ENCODE data around the gene NXNL1. TPM values are rescaled to one million over a fixed set of nuclear protein-coding genes. Genes with fewer than 3 reads are reported as not detected.

Gene NXNL1
- total and polyA plus RNA-seq, 2 of the 8 experiments (the other 6 are each of a cell fraction or from before 2014, with no cell fraction given): not detected

DNA sequence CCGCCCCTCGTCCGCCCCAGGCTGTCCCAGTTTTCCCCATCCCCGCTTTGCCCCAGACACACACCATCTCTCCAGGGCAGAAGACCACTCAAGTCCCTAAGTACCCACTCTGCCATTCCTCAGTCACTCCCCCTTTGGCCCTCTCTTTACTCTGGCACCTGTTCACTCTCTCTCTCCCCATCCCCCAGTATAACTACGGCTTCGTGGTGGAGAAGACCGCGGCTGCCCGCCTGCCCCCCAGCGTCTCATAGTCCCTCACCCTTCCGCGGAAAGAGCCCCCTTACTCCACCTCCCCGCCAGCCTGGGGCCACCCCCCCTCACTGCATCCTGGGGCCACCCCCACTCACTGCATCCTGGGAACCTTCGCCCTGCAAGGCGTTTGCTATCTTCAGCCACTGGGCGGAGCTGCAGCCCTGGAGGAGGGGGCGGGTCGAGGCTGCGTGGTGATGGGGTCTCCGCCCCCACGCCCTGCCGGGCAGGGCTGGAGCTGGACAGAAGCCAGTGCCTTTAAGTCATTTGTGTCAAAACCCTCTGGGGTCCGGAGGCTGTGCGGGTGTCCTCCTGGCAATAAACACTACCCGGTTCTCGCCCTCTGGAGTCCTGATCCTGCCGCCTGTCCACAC is 35.9 kb downstream of the NXNL1 start:
- Histone ChIP-seq H4K8ac (ENCODE audit: extremely low read depth, insufficient read depth, low read length) (peak overlapping the region; percentile 83; the same call in 1 of the 2 replicates), H3K14ac (ENCODE audit: insufficient read length) (no peak overlapping the region), H2BK20ac (ENCODE audit: low read length) (no peak overlapping the region), H3K56ac (replicated peaks; ENCODE audit: insufficient read length, low read depth, low read length) (no peak overlapping the region), H4K91ac (replicated peaks; ENCODE audit: insufficient read length, low read length) (peak overlapping the region; percentile 2), H2AK5ac (ENCODE audit: low read depth, low read length) (no peak overlapping the region), H2AFZ (ENCODE audit: low read length) (no peak overlapping the region; the same call in 1 of the 2 replicates), H3K4me2 (ENCODE audit: insufficient read depth in 1 of 2, low read depth in 2 of 2, low read length in 2 of 2) (peak overlapping the region; percentile 5 to 70), H3K4me3 (ENCODE audit: extremely low read depth in 1 of 4, insufficient read depth in 2 of 4, low read depth in 3 of 4, low read length in 4 of 4) (peak overlapping the region; percentile 9 to 63 (median 34); a peak in 5 of 8 replicates), H3K79me2 (ENCODE audit: control insufficient read depth in 1 of 2, insufficient read depth in 2 of 2, low read length in 2 of 2) (no peaks in the 10 kb centered on the region), H3K18ac (ENCODE audit: extremely low read depth, low read length) (no peak overlapping the region; the same call in none of the 2 replicates), H3K27me3 (replicated peaks in 1 of 4; ENCODE audit: control insufficient read depth in 3 of 4, extremely low read depth in 1 of 4, insufficient read depth in 3 of 4, low read length in 3 of 4) (no peaks in the 10 kb centered on the region; a peak in 2 of 7 replicates), H3K23me2 (ENCODE audit: low read depth, low read length) (peaks cover 9% of the 10 kb centered on the region), H4K20me1 (replicated peaks in 1 of 2; ENCODE audit: control insufficient read depth in 1 of 2, insufficient read depth in 2 of 2, low read length in 2 of 2) (peaks cover 0 to 4% of the 10 kb centered on the region in 2 experiments), H3K23ac (ENCODE audit: insufficient read length) (no peak overlapping the region), H2BK15ac (ENCODE audit: low read length) (no peak overlapping the region), H3K9ac (replicated peaks in 1 of 4; ENCODE audit: extremely low read depth in 1 of 4, low read depth in 3 of 4, low read length in 3 of 4) (no peak overlapping the region), H3K4me1 (replicated peaks in 1 of 4; ENCODE audit: control insufficient read depth in 3 of 4, insufficient read depth in 4 of 4, low read length in 3 of 4) (peaks cover 0 to 12% (median 6%) of the 10 kb centered on the region in 4 experiments; a peak in 6 of 7 replicates), H3K4ac (replicated peaks; ENCODE audit: insufficient read length, low read depth, low read length) (no peak overlapping the region), H3K27ac (ENCODE audit: low read depth, low read length) (no peak overlapping the region), H3K36me3 (ENCODE audit: control insufficient read depth in 2 of 4, insufficient read depth in 4 of 4, low read length in 3 of 4) (no peaks in the 10 kb centered on the region), H2BK5ac (ENCODE audit: low read depth, low read length) (0 out of 2 replicates have a peak overlapping the region, but pooled peaks have one; percentile 66), H2BK12ac (ENCODE audit: low read depth, low read length) (peak overlapping the region; percentile 23; the same call in 1 of the 2 replicates), H3K9me3 (ENCODE audit: insufficient read depth in 2 of 2, low read depth in 1 of 2, low read length in 1 of 2) (no peaks in the 10 kb centered on the region), H3K79me1 (ENCODE audit: low read depth, low read length) (no peaks in the 10 kb centered on the region), H2BK120ac (replicated peaks; ENCODE audit: low read depth, low read length) (no peak overlapping the region), H4K5ac (ENCODE audit: insufficient read length, low read depth, low read length) (no peak overlapping the region)
- FAIRE-seq (peak; percentile 87), DNase-seq (ENCODE audit: low read depth in 1 of 2, low spot score in 2 of 2) (peak in 1 of 2 experiments; percentile 91)
- ChIA-PET CTCF (ENCODE audit: partially characterized antibody) (interaction anchor here (0.6 to 2.7 kb wide), 9 partner anchors 8 to 89 kb away, joined by 3 to 16 read pairs (median 3); partner anchors contain the start of gene CCDC194), POLR2A (ENCODE audit: partially characterized antibody) (interaction anchor here (0.6 to 1.4 kb wide), 6 partner anchors 9 to 192 kb away, joined by 3 to 5 read pairs (median 4); no protein-coding TSS in a partner anchor)
- 21% methylated on average over 23 of the region's 27 CpGs; no CpG with 5 or more reads in 1 of the 2 experiments for WGBS, 2 experiments (ENCODE audit: extremely low coverage in 1 of 2, insufficient coverage in 1 of 2, insufficient read length in 1 of 2, insufficient replicate concordance in 2 of 2, low coverage in 1 of 2, low lambda C conversion rate in 2 of 2, missing lambda C conversion rate in 1 of 2)
- TF ChIP-seq POLR2A (IDR thresholded peaks at IDR 0.05; ENCODE audit: control extremely low read depth in 1 of 2, low read depth in 2 of 2, low read length in 2 of 2) (no peak), HDAC2 (IDR thresholded peaks at IDR 0.05; ENCODE audit: borderline replicate concordance in 1 of 2, low read depth in 2 of 2, low read length in 2 of 2) (no peak), GABPA (IDR thresholded peaks at IDR 0.05; ENCODE audit: borderline replicate concordance, insufficient read depth, low read length) (no peak), RAD21 (IDR thresholded peaks at IDR 0.05 in 1 of 2, conservative IDR thresholded peaks at IDR 0.05 in 1 of 2; ENCODE audit: low read depth in 2 of 2, low read length in 2 of 2) (peak; percentile 62 to 75), BACH1 (IDR thresholded peaks at IDR 0.05; ENCODE audit: low read length) (no peak), JUND (IDR thresholded peaks at IDR 0.05; ENCODE audit: low read length) (no peak), TAF7 (optimal IDR thresholded peaks at IDR 0.05; ENCODE audit: borderline replicate concordance, low read depth, low read length) (no peak), FOSL1 (IDR thresholded peaks at IDR 0.05; ENCODE audit: insufficient read depth, low read depth, low read length) (no peak), SP1 (IDR thresholded peaks at IDR 0.05; ENCODE audit: low read depth, low read length) (peak; percentile 70; the same call in 1 of the 2 replicates), KDM5A (IDR thresholded peaks at IDR 0.05; ENCODE audit: low read length) (no peak), EP300 (IDR thresholded peaks at IDR 0.05; ENCODE audit: borderline replicate concordance in 1 of 2, low read depth in 2 of 2, low read length in 2 of 2) (no peak)

All from H1 (cell line).